ENCODE measurements around the gene IMMP1L. TPM values are rescaled to one million over a fixed set of nuclear protein-coding genes. Genes with fewer than 3 reads are reported as not detected.

IMMP1L gene
- total RNA-seq, 2 experiments from 2014 or later, result 22.5 to 24.3 TPM

- Mint-ChIP-seq H3K27ac (no peak overlapping the region), H3K36me3 (peaks cover 13% of the 10 kb centered on the region), H3K4me1 (peaks cover 7% of the 10 kb centered on the region), H3K4me3 (no peak overlapping the region), H3K9me3 (peaks cover 12% of the 10 kb centered on the region), H3K27me3 (no peaks in the 10 kb centered on the region)
- no peak for DNase-seq
Observed at GRCh38 chr11:31437742-31438435, 71.5 kb downstream of the IMMP1L start.

- peaks cover 7% of the 10 kb centered on the region for H3K4me1 Mint-ChIP-seq
- no peak overlapping the region for H3K4me3 Mint-ChIP-seq
- H3K9me3 Mint-ChIP-seq, result peaks cover 5% of the 10 kb centered on the region
- no peak for DNase-seq
- peaks cover 15% of the 10 kb centered on the region for H3K36me3 Mint-ChIP-seq
- no peak overlapping the region for H3K27ac Mint-ChIP-seq
- no peaks in the 10 kb centered on the region for H3K27me3 Mint-ChIP-seq
Observed at GRCh38 chr11:31433851-31434250, 75.6 kb downstream of the IMMP1L start.

GRCh38 chr11:31424652-31425051, 84.8 kb downstream of the IMMP1L start:
- H3K4me1 Mint-ChIP-seq, result peaks cover 2% of the 10 kb centered on the region
- no peaks in the 10 kb centered on the region for H3K27me3 Mint-ChIP-seq
- no peak overlapping the region for H3K4me3 Mint-ChIP-seq
- H3K36me3 Mint-ChIP-seq, result peaks cover 11% of the 10 kb centered on the region
- H3K27ac Mint-ChIP-seq, result no peak overlapping the region
- H3K9me3 Mint-ChIP-seq, result no peaks in the 10 kb centered on the region
- DNase-seq, result no peak

GRCh38 chr11:31422703-31423102, 86.7 kb downstream of the IMMP1L start:
- no peak for DNase-seq
- Mint-ChIP-seq H3K27me3 (no peaks in the 10 kb centered on the region), H3K9me3 (no peaks in the 10 kb centered on the region), H3K4me3 (no peak overlapping the region), H3K4me1 (peaks cover 2% of the 10 kb centered on the region), H3K36me3 (peaks cover 8% of the 10 kb centered on the region), H3K27ac (no peak overlapping the region)

GRCh38 chr11:31421820-31422219, 87.6 kb downstream of the IMMP1L start:
- Mint-ChIP-seq H3K27ac (no peak overlapping the region), H3K36me3 (peaks cover 8% of the 10 kb centered on the region), H3K27me3 (no peaks in the 10 kb centered on the region), H3K4me1 (peaks cover 2% of the 10 kb centered on the region), H3K4me3 (no peak overlapping the region), H3K9me3 (no peaks in the 10 kb centered on the region)
- no peak for DNase-seq

GRCh38 chr11:31419669-31420068, 89.8 kb downstream of the IMMP1L start:
- Mint-ChIP-seq H3K36me3 (peaks cover 15% of the 10 kb centered on the region), H3K9me3 (no peaks in the 10 kb centered on the region), H3K4me1 (peaks cover 2% of the 10 kb centered on the region), H3K4me3 (no peak overlapping the region), H3K27me3 (no peaks in the 10 kb centered on the region), H3K27ac (no peak overlapping the region)
- DNase-seq, result no peak

- Mint-ChIP-seq H3K27ac (no peak overlapping the region), H3K9me3 (no peaks in the 10 kb centered on the region), H3K36me3 (peaks cover 15% of the 10 kb centered on the region), H3K4me1 (peaks cover 2% of the 10 kb centered on the region), H3K4me3 (no peak overlapping the region), H3K27me3 (no peaks in the 10 kb centered on the region)
- no peak for DNase-seq
Observed at GRCh38 chr11:31419138-31419537, 90.3 kb downstream of the IMMP1L start.

- H3K4me1 Mint-ChIP-seq, result no peaks in the 10 kb centered on the region
- H3K4me3 Mint-ChIP-seq, result no peak overlapping the region
- H3K27ac Mint-ChIP-seq, result no peak overlapping the region
- no peaks in the 10 kb centered on the region for H3K27me3 Mint-ChIP-seq
- DNase-seq, result no peak
- no peaks in the 10 kb centered on the region for H3K9me3 Mint-ChIP-seq
- H3K36me3 Mint-ChIP-seq, result peaks cover 11% of the 10 kb centered on the region
Observed at GRCh38 chr11:31417816-31418215, 91.6 kb downstream of the IMMP1L start.

- no peak overlapping the region for H3K4me3 Mint-ChIP-seq
- no peaks in the 10 kb centered on the region for H3K27me3 Mint-ChIP-seq
- H3K9me3 Mint-ChIP-seq, result no peaks in the 10 kb centered on the region
- DNase-seq, result no peak
- no peak overlapping the region for H3K27ac Mint-ChIP-seq
- peaks cover 11% of the 10 kb centered on the region for H3K36me3 Mint-ChIP-seq
- H3K4me1 Mint-ChIP-seq, result no peaks in the 10 kb centered on the region
Observed at GRCh38 chr11:31417357-31417756, 92.1 kb downstream of the IMMP1L start.

- Mint-ChIP-seq H3K4me1 (no peaks in the 10 kb centered on the region), H3K9me3 (peaks cover 4% of the 10 kb centered on the region), H3K4me3 (no peak overlapping the region), H3K27me3 (no peaks in the 10 kb centered on the region), H3K36me3 (peaks cover 13% of the 10 kb centered on the region), H3K27ac (no peak overlapping the region)
- DNase-seq, result no peak
Observed at GRCh38 chr11:31415435-31415834, 94.0 kb downstream of the IMMP1L start.

GRCh38 chr11:31414338-31414737, 95.1 kb downstream of the IMMP1L start:
- peaks cover 15% of the 10 kb centered on the region for H3K36me3 Mint-ChIP-seq
- no peaks in the 10 kb centered on the region for H3K4me1 Mint-ChIP-seq
- no peak overlapping the region for H3K27ac Mint-ChIP-seq
- no peaks in the 10 kb centered on the region for H3K27me3 Mint-ChIP-seq
- no peak overlapping the region for H3K4me3 Mint-ChIP-seq
- peaks cover 6% of the 10 kb centered on the region for H3K9me3 Mint-ChIP-seq
- no peak for DNase-seq

- no peaks in the 10 kb centered on the region for H3K27me3 Mint-ChIP-seq
- peaks cover 6% of the 10 kb centered on the region for H3K9me3 Mint-ChIP-seq
- no peak overlapping the region for H3K4me3 Mint-ChIP-seq
- H3K27ac Mint-ChIP-seq, result no peak overlapping the region
- H3K4me1 Mint-ChIP-seq, result peaks cover 5% of the 10 kb centered on the region
- H3K36me3 Mint-ChIP-seq, result peaks cover 15% of the 10 kb centered on the region
- no peak for DNase-seq
Observed at GRCh38 chr11:31412946-31413345, 96.5 kb downstream of the IMMP1L start.

GRCh38 chr11:31408201-31408600, 101.2 kb downstream of the IMMP1L start:
- Mint-ChIP-seq H3K4me1 (peaks cover 8% of the 10 kb centered on the region), H3K4me3 (no peak overlapping the region), H3K36me3 (peaks cover 12% of the 10 kb centered on the region), H3K27ac (no peak overlapping the region), H3K9me3 (peaks cover 6% of the 10 kb centered on the region), H3K27me3 (no peaks in the 10 kb centered on the region)
- no peak for DNase-seq

GRCh38 chr11:31404614-31405013, 104.8 kb downstream of the IMMP1L start:
- no peak for DNase-seq
- no peak overlapping the region for H3K27ac Mint-ChIP-seq
- no peaks in the 10 kb centered on the region for H3K27me3 Mint-ChIP-seq
- H3K9me3 Mint-ChIP-seq, result no peaks in the 10 kb centered on the region
- no peak overlapping the region for H3K4me3 Mint-ChIP-seq
- H3K4me1 Mint-ChIP-seq, result peaks cover 11% of the 10 kb centered on the region
- H3K36me3 Mint-ChIP-seq, result peaks cover 28% of the 10 kb centered on the region

GRCh38 chr11:31397239-31397834, 112.1 kb downstream of the IMMP1L start:
- H3K4me1 Mint-ChIP-seq, result peaks cover 5% of the 10 kb centered on the region
- no peak for DNase-seq
- no peak overlapping the region for H3K4me3 Mint-ChIP-seq
- H3K27ac Mint-ChIP-seq, result no peak overlapping the region
- H3K36me3 Mint-ChIP-seq, result peaks cover 28% of the 10 kb centered on the region
- H3K27me3 Mint-ChIP-seq, result no peaks in the 10 kb centered on the region
- H3K9me3 Mint-ChIP-seq, result no peaks in the 10 kb centered on the region

GRCh38 chr11:31387379-31387778, 122.0 kb downstream of the IMMP1L start:
- Mint-ChIP-seq H3K9me3 (peaks cover 9% of the 10 kb centered on the region), H3K27me3 (no peaks in the 10 kb centered on the region), H3K4me1 (peaks cover 9% of the 10 kb centered on the region), H3K4me3 (no peak overlapping the region), H3K27ac (no peak overlapping the region), H3K36me3 (peaks cover 28% of the 10 kb centered on the region)
- no peak for DNase-seq
